Hepatocyte (in vitro differentiated cells): Measurements from ENCODE around the gene HTR1D. TPM values are rescaled to one million over a fixed set of nuclear protein-coding genes. Genes with fewer than 3 reads are reported as not detected.

ENCODE experiments used
- DNase-seq: peaks from one replicate; pipeline ENCODE4 v3.0.0-alpha.2; 2016; ENCODE audit warnings: low spot score
- H2AFZ ChIP-seq: fragments of 200-600 bp; sonication (generic); 2 replicates; pipeline ENCODE4 v1.6.0; 2016; ENCODE audit warnings: antibody characterized with exemption, mild to moderate bottlenecking
- H3K27ac ChIP-seq: fragments of 200-600 bp; sonication (generic); 2 replicates; pipeline ENCODE4 v1.5.1; 2016; ENCODE audit warnings: mild to moderate bottlenecking
- H3K27me3 ChIP-seq: fragments of 200-600 bp; sonication (generic); 2 replicates; pipeline ENCODE4 v1.6.1; 2016
- H3K36me3 ChIP-seq: fragments of 200-600 bp; sonication (generic); replicated peaks from 2 replicates; pipeline ENCODE4 v1.5.1; 2016; ENCODE audit warnings: low read depth; ENCODE audit not compliant: insufficient read depth
- H3K4me1 ChIP-seq: fragments of 200-600 bp; sonication (generic); 2 replicates; pipeline ENCODE4 v1.5.1; 2016; ENCODE audit warnings: mild to moderate bottlenecking, moderate library complexity; ENCODE audit not compliant: insufficient read depth
- H3K4me2 ChIP-seq: fragments of 200-600 bp; sonication (generic); 2 replicates; pipeline ENCODE4 v1.6.0; 2016
- H3K4me3 ChIP-seq: fragments of 200-600 bp; sonication (generic); 2 replicates; pipeline ENCODE4 v1.5.1; 2016; ENCODE audit warnings: mild to moderate bottlenecking
- H3K79me2 ChIP-seq: fragments of 200-600 bp; sonication (generic); 2 replicates; pipeline ENCODE4 v1.6.0; 2017; ENCODE audit warnings: mild to moderate bottlenecking
- H3K9me2 ChIP-seq: fragments of 200-600 bp; sonication (generic); replicated peaks from 2 replicates; pipeline ENCODE4 v1.6.0; 2017; ENCODE audit warnings: mild to moderate bottlenecking; ENCODE audit not compliant: insufficient read depth
- H3K9me3 ChIP-seq: fragments of 200-600 bp; sonication (generic); 2 replicates; pipeline ENCODE4 v1.5.1; 2016; ENCODE audit warnings: low read depth, mild to moderate bottlenecking
- H4K20me1 ChIP-seq: fragments of 200-600 bp; sonication (generic); 2 replicates; pipeline ENCODE4 v1.6.0; 2016; ENCODE audit warnings: mild to moderate bottlenecking; ENCODE audit not compliant: insufficient read depth, poor library complexity, severe bottlenecking
- CTCF ChIP-seq: fragments of 200-600 bp; sonication (generic); IDR thresholded peaks from 2 replicates; pipeline ENCODE4 v1.5.1; 2016; ENCODE audit warnings: antibody characterized with exemption, mild to moderate bottlenecking; ENCODE audit not compliant: poor library complexity
- EZH2 ChIP-seq: fragments of 200-600 bp; sonication (generic); IDR thresholded peaks from 2 replicates; pipeline ENCODE4 v1.6.1; 2016; ENCODE audit warnings: antibody characterized with exemption, mild to moderate bottlenecking, borderline replicate concordance
- EZH2phosphoT487 ChIP-seq: fragments of 200-600 bp; sonication (generic); IDR thresholded peaks from one replicate; pipeline ENCODE4 v1.6.1; 2018; ENCODE audit warnings: antibody characterized with exemption, mild to moderate bottlenecking, low read depth, moderate library complexity; ENCODE audit not compliant: unreplicated experiment, severe bottlenecking
- WGBS: methylation state at CpG from one replicate; pipeline ENCODE4 v1.1.6; 2016; ENCODE audit warnings: low lambda C conversion rate; ENCODE audit errors: missing lambda C conversion rate; 5-methylcytosine and 5-hydroxymethylcytosine counted together
- polyA plus RNA-seq: library from polyadenylated mRNA; unstranded; fragments of >200 nt; fragmentation: Nextera tagmentation; extraction: Ambion mirVana; gene quantifications from 2 replicates; pipeline ENCODE4 v1.2.1, GENCODE V29; 2016
- total RNA-seq: library from RNA; depleted of rRNA; stranded (reverse); fragments of >200 nt; gene quantifications from 2 replicates; pipeline ENCODE4 v1.2.3, GENCODE V29; 2014

Gene HTR1D
- total and polyA plus RNA-seq, 2 experiments from 2014 or later = 0.07 to 0.19 TPM

DNA sequence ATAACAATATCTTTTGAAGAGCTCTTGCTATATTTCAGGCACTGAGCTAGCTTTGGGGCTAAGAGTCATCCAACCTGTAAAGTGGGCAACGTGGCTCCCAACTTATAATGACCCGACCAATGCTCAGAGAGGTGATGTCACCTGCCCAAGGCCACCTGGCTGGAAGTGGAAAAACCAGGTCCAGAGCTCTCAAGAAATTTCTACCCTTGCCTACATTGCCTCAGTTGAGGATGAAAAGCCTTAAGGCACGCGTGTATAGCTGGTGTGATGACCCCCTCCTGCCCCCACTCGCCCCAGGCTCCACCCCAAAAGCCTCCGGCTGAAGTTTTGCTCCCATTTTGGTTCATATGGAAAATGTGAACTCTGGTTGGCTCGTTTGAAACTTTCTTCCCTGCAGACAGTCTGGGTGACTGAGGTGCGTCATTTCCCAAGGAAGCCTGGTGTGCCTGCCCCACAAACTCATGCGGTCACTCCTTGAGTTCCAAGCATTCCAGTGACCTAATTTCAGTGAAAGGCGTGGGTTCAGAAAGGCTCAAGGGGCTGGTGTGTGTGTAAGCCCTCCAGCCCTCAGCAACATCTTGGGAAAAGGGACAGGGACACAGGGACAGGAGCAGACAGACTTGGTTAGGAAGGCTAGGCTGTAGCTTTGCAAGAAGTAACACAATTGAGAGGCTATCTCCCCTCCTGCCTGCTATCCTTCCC, 20.5 kb downstream of the HTR1D start:
- no peak for TF ChIP-seq CTCF
- no peak for TF ChIP-seq EZH2phosphoT487
- no peak for TF ChIP-seq EZH2
- H3K4me2 ChIP-seq = no peak overlapping the region
- H3K4me3 ChIP-seq = no peak overlapping the region
- no peaks in the 10 kb centered on the region for H3K9me3 ChIP-seq
- H2AFZ ChIP-seq = no peak overlapping the region
- no peaks in the 10 kb centered on the region for H3K36me3 ChIP-seq
- H3K27ac ChIP-seq = peak overlapping the region; percentile 48
- 67% methylated on average over 10 of the region's 10 CpGs for WGBS
- peak; percentile 40 for DNase-seq
- no peaks in the 10 kb centered on the region for H3K27me3 ChIP-seq
- no peaks in the 10 kb centered on the region for H3K79me2 ChIP-seq
- no peaks in the 10 kb centered on the region for H4K20me1 ChIP-seq
- peaks cover 7% of the 10 kb centered on the region for H3K4me1 ChIP-seq
- H3K9me2 ChIP-seq = no peaks in the 10 kb centered on the region

- Histone ChIP-seq H2AFZ (no peak overlapping the region), H3K9me2 (no peaks in the 10 kb centered on the region), H3K4me2 (no peak overlapping the region), H3K79me2 (no peaks in the 10 kb centered on the region), H3K27me3 (no peaks in the 10 kb centered on the region), H3K4me3 (no peak overlapping the region), H3K36me3 (no peaks in the 10 kb centered on the region), H4K20me1 (no peaks in the 10 kb centered on the region), H3K27ac (peak overlapping the region; percentile 4), H3K4me1 (peaks cover 7% of the 10 kb centered on the region), H3K9me3 (no peaks in the 10 kb centered on the region)
- WGBS = 58% methylated on average over 11 of the region's 11 CpGs
- DNase-seq = no peak
- no peak for TF ChIP-seq EZH2
- TF ChIP-seq EZH2phosphoT487 = no peak
- no peak for TF ChIP-seq CTCF
These were observed 22.9 kb downstream of the HTR1D start for GRCh38 chr1:23194119-23194984.

GRCh38 chr1:23193391-23194118, 23.7 kb downstream of the HTR1D start:
- Histone ChIP-seq H3K27ac (no peak overlapping the region), H3K4me3 (no peak overlapping the region), H3K4me1 (peaks cover 7% of the 10 kb centered on the region), H3K27me3 (no peaks in the 10 kb centered on the region), H3K9me2 (no peaks in the 10 kb centered on the region), H3K79me2 (no peaks in the 10 kb centered on the region), H3K36me3 (no peaks in the 10 kb centered on the region), H4K20me1 (no peaks in the 10 kb centered on the region), H2AFZ (no peak overlapping the region), H3K4me2 (no peak overlapping the region), H3K9me3 (no peaks in the 10 kb centered on the region)
- TF ChIP-seq EZH2phosphoT487 = no peak
- no peak for TF ChIP-seq EZH2
- TF ChIP-seq CTCF = no peak
- 97% methylated on average over 27 of the region's 27 CpGs for WGBS
- no peak for DNase-seq
